ENCODE results near the gene METTL17. TPM values are rescaled to one million over a fixed set of nuclear protein-coding genes. Genes with fewer than 3 reads are reported as not detected.

METTL17 gene
- total RNA-seq, 1 experiment from 2014 or later = 98.1 TPM

GRCh38 chr14:21032326-21033132, 42.7 kb downstream of the METTL17 start (continued):
- no peak for TF ChIP-seq ZNF423 (CRISPR knock-in tag; IDR thresholded peaks at IDR 0.05)
- TF ChIP-seq KAT7 (CRISPR knock-in tag; IDR thresholded peaks at IDR 0.05; ENCODE audit: borderline replicate concordance) = no peak
- no peak for TF ChIP-seq OVOL2 (CRISPR knock-in tag; IDR thresholded peaks at IDR 0.05; ENCODE audit: borderline replicate concordance)
- no peak for TF ChIP-seq ZNF219 (CRISPR knock-in tag; IDR thresholded peaks at IDR 0.05; ENCODE audit: borderline replicate concordance)
- no peak for TF ChIP-seq RORB (CRISPR knock-in tag; IDR thresholded peaks at IDR 0.05)
- no peak for TF ChIP-seq ETV6 (CRISPR knock-in tag; IDR thresholded peaks at IDR 0.05)
- no peak for TF ChIP-seq MXD4 (CRISPR knock-in tag; IDR thresholded peaks at IDR 0.05; ENCODE audit: borderline replicate concordance)
- no peak for TF ChIP-seq ZNF317 (CRISPR knock-in tag; IDR thresholded peaks at IDR 0.05; ENCODE audit: borderline replicate concordance, low read depth)
- TF ChIP-seq, protein P1, sequence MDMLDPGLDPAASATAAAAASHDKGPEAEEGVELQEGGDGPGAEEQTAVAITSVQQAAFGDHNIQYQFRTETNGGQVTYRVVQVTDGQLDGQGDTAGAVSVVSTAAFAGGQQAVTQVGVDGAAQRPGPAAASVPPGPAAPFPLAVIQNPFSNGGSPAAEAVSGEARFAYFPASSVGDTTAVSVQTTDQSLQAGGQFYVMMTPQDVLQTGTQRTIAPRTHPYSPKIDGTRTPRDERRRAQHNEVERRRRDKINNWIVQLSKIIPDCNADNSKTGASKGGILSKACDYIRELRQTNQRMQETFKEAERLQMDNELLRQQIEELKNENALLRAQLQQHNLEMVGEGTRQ (CRISPR knock-in tag; IDR thresholded peaks at IDR 0.05) = no peak

GRCh38 chr14:21033133-21033698, 43.4 kb downstream of the METTL17 start:
- ATAC-seq (no peak), DNase-seq (ENCODE audit: low spot score) (no peak)
- H3K27ac Mint-ChIP-seq = no peak overlapping the region
- TF ChIP-seq CTCF (IDR thresholded peaks at IDR 0.05) (no peak), TEAD4 (CRISPR knock-in tag; IDR thresholded peaks at IDR 0.05) (no peak), JAZF1 (CRISPR knock-in tag; IDR thresholded peaks at IDR 0.05) (no peak), TP53 (CRISPR knock-in tag; IDR thresholded peaks at IDR 0.05) (no peak), FOXK1 (CRISPR knock-in tag; IDR thresholded peaks at IDR 0.05) (no peak), SMAD3 (CRISPR knock-in tag; IDR thresholded peaks at IDR 0.05; ENCODE audit: borderline replicate concordance) (no peak), ZNF281 (CRISPR knock-in tag; IDR thresholded peaks at IDR 0.05) (no peak)
- TF ChIP-seq, protein P2, sequence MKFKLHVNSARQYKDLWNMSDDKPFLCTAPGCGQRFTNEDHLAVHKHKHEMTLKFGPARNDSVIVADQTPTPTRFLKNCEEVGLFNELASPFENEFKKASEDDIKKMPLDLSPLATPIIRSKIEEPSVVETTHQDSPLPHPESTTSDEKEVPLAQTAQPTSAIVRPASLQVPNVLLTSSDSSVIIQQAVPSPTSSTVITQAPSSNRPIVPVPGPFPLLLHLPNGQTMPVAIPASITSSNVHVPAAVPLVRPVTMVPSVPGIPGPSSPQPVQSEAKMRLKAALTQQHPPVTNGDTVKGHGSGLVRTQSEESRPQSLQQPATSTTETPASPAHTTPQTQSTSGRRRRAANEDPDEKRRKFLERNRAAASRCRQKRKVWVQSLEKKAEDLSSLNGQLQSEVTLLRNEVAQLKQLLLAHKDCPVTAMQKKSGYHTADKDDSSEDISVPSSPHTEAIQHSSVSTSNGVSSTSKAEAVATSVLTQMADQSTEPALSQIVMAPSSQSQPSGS (CRISPR knock-in tag; IDR thresholded peaks at IDR 0.05; ENCODE audit: borderline replicate concordance, low read depth) = no peak
- H3K4me3 Mint-ChIP-seq = no peak overlapping the region
- no peaks in the 10 kb centered on the region for H3K36me3 Mint-ChIP-seq
- CTCF ChIA-PET = interaction anchor here (0.7 to 12.2 kb wide), 3 partner anchors 11 to 196 kb away, joined by 4 to 104 read pairs (median 7); no protein-coding TSS in a partner anchor
- H3K4me1 Mint-ChIP-seq = peaks cover 2% of the 10 kb centered on the region
- POLR2A ChIA-PET = interaction anchor here (1.4 kb wide), 1 partner anchor 9 kb away, joined by 4 read pairs; no protein-coding TSS in a partner anchor
- H3K27me3 Mint-ChIP-seq (ENCODE audit: low read depth) = peaks cover 8% of the 10 kb centered on the region
- H3K9me3 Mint-ChIP-seq = no peaks in the 10 kb centered on the region

Measured in WTC11 (cell line).